Caki2 (cell line): ENCODE measurements around the gene SLC16A2. TPM values are rescaled to one million over a fixed set of nuclear protein-coding genes. Genes with fewer than 3 reads are reported as not detected.

Experiments used
- DNase-seq: peaks from one replicate; pipeline ENCODE4 v3.0.0-alpha.2; 2015; ENCODE audit warnings: low read depth
- in situ Hi-C: cut with HindIII; loops from 2 replicates; pipeline ENCODE4 v1.10.0; 2016; ENCODE audit warnings: low sequenced_read_pairs, low pct_unique_long_range_greater_than_20kb, mixed read lengths
- total RNA-seq: library from RNA; depleted of rRNA; stranded (reverse); fragments of >200 nt; shearing (Covaris generic); gene quantifications from 2 replicates; pipeline ENCODE4 v1.2.3, GENCODE V29; 2014; ENCODE audit warnings: low replicate concordance

Gene SLC16A2
- total RNA-seq, 1 experiment from 2014 or later: 0.14 TPM

DNA sequence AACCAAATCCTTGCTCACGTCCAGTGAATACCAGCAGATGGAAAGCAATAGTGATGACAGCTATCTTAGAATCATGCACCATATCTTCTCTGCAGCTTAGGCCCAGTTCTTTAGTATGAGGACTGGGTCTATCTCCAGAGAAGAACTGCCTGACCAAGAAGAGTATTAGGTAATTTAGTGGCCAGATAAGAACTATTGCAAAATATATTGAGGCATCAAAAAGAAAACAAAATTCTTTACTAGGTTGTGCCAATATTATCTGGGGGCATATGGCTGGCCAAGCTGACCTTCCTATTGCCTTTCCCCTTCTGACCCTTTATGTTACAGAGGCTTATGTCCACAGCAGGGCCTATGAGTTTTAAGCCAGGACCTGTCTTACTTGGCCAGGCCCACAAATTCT, 101.9 kb downstream of the SLC16A2 start:
- in situ Hi-C loops: no loop called here
- no peak for DNase-seq

DNA sequence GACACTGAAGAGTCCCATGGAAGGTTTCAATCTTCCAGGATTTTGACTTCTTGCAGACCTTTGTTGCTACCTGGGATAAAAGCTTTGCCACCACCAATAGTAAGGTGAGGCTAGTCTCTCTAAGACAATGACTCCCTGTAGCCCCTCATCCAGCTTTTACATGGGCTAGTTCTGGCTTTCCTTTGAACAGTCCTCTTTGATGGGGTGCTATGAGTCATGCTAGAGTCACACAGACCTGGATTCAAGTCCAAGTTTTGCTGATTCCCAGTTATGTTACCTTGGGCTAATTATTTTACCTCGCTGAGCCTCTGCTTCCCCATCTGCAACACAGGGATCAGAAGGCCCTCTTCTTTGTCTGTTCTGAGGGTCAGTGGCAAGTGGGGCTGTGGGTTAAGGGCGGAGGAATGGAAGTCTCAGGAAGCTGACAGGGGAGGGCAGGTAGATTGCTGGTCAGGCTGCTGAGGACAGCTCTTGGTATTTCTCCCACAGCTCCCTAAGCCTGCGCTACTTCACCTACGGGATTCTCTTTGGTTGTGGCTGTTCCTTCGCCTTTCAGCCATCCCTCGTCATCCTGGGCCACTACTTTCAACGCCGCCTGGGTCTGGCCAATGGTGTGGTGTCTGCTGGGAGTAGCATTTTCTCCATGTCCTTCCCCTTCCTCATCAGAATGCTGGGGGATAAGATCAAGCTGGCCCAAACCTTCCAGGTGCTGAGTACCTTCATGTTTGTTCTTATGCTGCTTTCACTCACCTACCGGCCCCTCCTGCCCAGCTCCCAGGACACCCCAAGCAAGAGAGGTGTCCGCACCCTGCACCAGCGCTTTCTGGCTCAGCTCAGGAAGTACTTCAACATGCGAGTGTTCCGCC, 102.8 kb downstream of the SLC16A2 start:
- no peak for DNase-seq
- in situ Hi-C loops: no loop called here

- no peak for DNase-seq
- in situ Hi-C loops: no loop called here
Measured at GRCh38 chrX:74525116-74525515, 103.8 kb downstream of the SLC16A2 start.

- in situ Hi-C loops: no loop called here
- DNase-seq: no peak
Measured at GRCh38 chrX:74526764-74527163, 105.5 kb downstream of the SLC16A2 start.

DNA sequence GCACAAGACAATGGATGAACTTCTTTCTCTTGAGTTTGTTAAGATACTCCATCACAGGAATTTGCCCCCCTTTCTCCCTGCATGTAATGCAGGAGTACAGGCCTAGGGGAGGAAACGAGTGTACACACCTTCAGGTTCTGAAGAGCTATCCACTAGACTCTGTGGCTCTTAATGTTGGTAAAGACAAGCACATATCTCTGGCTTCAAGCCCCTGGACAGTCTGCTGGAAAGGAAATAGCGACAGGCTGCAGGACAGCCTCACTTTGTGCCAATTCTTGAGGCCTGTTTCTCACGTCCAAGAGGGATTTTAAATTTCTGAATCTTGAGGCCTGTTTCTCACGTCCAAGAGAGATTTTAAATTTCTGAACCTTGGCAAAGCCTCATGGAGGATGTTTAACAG, 106.1 kb downstream of the SLC16A2 start:
- DNase-seq: no peak
- in situ Hi-C loops: no loop called here

DNA sequence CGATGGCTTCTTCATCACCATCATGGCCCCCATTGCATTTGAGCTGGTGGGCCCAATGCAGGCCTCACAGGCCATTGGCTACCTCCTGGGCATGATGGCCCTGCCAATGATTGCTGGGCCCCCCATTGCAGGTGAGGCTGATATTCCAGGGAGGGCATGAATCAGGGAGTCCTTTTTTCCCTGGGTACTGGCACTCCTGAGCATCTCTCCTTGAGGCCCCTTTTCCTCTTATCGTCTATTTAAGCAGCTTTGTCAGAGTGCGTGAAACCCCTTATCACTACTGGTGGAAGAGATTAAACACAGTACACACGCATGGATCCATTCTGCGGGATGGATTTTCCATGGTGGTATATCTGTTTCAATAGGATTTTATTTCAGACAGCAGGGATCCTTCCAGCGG, 108.0 kb downstream of the SLC16A2 start:
- in situ Hi-C loops: no loop called here
- no peak for DNase-seq

- DNase-seq: no peak
- in situ Hi-C loops: no loop called here
Measured at GRCh38 chrX:74531081-74531480, 109.8 kb downstream of the SLC16A2 start.

DNA sequence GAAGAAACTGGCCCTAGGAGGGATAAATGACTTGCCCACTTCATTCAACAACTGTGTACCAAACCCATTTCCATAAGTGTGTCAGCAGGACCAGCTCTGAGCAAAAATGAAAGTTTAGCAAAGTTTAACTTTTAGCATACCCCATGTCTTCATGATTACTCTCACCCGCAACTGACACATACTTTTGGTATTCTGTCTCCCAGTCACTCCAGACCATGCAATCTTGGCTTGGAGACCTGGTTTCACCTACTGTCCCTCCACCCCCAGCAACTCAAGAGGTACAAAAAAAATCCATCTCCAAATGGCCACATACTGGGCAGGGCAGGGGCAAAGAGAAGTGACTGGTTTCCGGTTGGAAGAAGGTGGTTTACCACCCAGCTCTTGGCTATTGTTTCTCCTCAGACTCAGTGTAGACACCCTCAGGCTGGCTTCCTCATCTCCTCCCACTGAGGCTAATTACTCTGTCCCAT, 113.3 kb downstream of the SLC16A2 start:
- DNase-seq: no peak
- in situ Hi-C loops: no loop called here

DNA sequence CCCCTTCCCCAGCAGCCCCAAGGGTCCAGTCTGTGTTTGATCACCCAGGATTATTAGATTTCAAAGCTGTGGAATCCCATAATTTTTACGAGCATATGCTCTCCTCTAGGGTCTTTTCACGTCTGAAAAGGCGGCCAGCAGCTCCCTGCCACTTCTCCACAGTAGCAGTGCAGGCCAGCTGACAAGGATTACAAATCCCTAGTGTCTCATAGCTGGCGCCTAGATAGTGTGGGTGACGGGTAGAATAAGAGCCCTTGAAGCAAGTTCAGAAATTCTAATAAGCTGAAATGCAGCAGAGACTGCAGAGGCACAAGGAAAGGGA, 113.8 kb downstream of the SLC16A2 start:
- in situ Hi-C loops: no loop called here
- DNase-seq: no peak

GRCh38 chrX:74535408-74536151, 114.3 kb downstream of the SLC16A2 start:
- in situ Hi-C loops: no loop called here
- DNase-seq: peak; percentile 20

- peak; percentile 69 for DNase-seq
- in situ Hi-C loops: no loop called here
Measured at GRCh38 chrX:74536152-74536831, 115.0 kb downstream of the SLC16A2 start.

DNA sequence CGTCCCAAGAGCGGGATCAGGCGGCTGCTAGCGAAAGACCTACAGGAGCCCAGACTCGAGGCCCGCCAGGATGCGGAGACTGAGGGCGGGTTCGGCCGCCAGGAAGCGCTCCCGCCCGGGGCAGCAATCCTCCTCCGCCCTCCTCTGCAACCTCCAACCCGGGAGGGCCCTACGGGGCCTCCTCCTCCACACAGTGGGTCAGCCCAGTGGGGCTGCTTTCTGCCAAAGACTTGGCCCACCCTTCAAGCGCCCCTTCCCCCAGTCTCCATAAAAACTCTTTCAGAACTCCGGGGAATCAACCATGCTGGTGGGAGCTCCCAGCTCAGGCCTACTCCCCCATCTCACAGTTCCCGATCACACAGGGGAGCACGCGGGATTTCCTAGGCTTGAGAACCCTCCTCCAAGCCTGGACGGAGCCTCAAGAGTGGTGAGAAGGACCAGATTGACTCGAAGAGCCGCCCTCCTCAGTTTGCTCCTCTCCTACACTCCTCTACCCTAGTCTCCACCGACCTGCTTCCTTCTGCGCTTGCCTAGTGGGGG, 115.6 kb downstream of the SLC16A2 start:
- in situ Hi-C loops: no loop called here
- DNase-seq: no peak

DNA sequence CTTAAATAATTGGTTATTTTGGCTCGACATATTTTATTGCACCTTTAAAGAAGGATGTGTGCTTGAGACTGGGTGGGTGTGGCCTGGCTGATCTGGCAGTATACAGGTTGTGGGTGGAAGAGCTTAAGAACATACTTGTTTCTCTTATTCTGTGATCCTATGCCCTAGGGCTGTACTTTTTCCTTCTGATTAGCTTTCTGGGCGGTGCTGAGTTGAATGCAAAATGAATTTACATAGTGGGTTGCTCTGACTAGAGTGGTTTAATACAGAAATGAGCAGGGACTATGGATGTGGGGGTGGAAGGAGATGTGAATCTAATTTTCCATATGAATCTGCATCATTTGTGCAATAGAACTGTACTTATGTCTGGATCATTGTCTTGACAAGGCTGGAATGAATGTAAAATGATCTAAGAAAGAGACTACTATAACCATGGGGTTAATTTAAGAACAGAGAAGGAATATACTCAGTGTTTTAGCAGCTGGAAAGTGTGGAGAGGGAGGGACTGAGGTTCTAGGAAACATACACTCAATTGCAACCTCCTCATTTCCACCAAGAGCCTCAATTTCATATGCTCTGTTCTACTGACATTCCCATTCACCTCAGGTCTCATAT, 119.4 kb downstream of the SLC16A2 start:
- DNase-seq: no peak
- in situ Hi-C loops: no loop called here

DNA sequence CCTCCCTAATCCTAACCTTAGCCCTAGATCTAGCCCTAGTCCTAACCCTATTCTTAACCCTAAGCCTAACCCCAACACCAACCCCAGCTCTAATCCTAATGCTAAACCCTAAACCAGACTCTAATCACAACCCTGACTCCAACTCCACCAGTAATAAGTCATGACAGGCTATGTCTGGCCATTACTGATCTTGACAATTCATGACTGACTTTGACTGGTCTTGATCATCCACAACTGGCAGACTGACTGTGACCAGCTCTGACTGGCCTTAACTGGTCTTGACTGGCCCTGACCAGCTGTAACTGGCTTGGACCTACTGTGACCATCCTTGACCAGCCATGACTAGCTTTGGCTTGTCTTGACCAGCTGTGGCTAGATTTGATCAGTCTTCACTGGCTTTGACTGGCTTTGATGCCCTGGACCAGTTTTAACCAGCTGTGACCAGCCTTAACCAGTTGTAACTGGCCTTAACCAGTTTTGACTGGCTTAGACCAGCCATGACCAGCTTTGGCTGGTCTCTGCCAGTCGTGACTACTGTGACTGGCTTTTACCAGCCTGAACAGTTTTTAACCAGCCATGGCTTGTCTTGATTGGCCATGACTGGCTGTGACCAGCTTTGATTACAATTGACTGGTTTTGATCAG, 124.7 kb downstream of the SLC16A2 start:
- in situ Hi-C loops: no loop called here
- no peak for DNase-seq

- DNase-seq: no peak
- in situ Hi-C loops: no loop called here
Measured at GRCh38 chrX:74546984-74547383, 125.7 kb downstream of the SLC16A2 start.

GRCh38 chrX:74550295-74550802, 129.1 kb downstream of the SLC16A2 start:
- peak; percentile 57 for DNase-seq
- in situ Hi-C loops: no loop called here

DNA sequence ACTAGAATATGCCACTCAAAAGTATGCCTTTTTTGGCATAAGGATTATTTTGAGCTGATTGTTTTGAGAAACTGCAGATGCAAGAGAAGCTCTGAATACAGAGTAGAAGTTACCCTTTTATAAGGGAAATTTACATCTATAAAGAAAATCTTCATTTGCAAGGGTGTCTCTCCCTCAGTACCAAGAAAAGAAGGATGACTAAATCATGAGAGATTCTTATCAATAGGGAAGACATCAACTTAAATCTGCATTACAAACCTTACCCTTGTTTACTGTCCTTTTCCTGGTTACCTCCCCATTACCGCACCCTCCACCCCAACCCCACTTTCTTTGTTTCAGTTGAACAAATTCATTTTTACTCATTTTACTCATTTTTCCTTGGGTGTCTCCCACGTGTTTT, 130.6 kb downstream of the SLC16A2 start:
- DNase-seq: no peak

GRCh38 chrX:74557378-74557777, 136.1 kb downstream of the SLC16A2 start:
- in situ Hi-C loops: no loop called here
- DNase-seq: no peak

More for the DNA sequence above, 130.6 kb downstream of the SLC16A2 start:
- in situ Hi-C loops: no loop called here
